Testis (tissue), 3 donors: ENCODE data around the gene ANKRD11. TPM values are rescaled to one million over a fixed set of nuclear protein-coding genes. Genes with fewer than 3 reads are reported as not detected.

Experiments used
- DNase-seq: peaks from one replicate; pipeline ENCODE4 v3.0.0-alpha.2; 2019
- H3K27ac ChIP-seq, 2 donors: fragments of 200-600 bp; sonication (generic); one replicate each; pipeline ENCODE4 v1.5.1; 2019
- H3K27me3 ChIP-seq: fragments of 200-600 bp; sonication (generic); one replicate; pipeline ENCODE4 v1.5.1; 2019
- H3K36me3 ChIP-seq: fragments of 200-600 bp; sonication (generic); one replicate; pipeline ENCODE4 v1.5.1; 2017; ENCODE audit warnings: low read depth; ENCODE audit errors: missing control alignments
- H3K4me1 ChIP-seq: fragments of 200-600 bp; sonication (generic); one replicate; pipeline ENCODE4 v1.5.1; 2019
- H3K4me3 ChIP-seq, 2 donors: fragments of 200-600 bp; sonication (generic); one replicate each; pipeline ENCODE4 v1.5.1; 2017 to 2019
- H3K9me3 ChIP-seq: fragments of 200-600 bp; sonication (generic); one replicate; pipeline ENCODE4 v1.5.1; 2017
- POLR2A ChIP-seq: fragments of 450-650 bp; IDR thresholded peaks from one replicate; pipeline ENCODE4 v1.6.1; 2017; ENCODE audit warnings: antibody characterized with exemption, mild to moderate bottlenecking, moderate library complexity
- WGBS, 2 donors: methylation state at CpG; one replicate each; pipeline ENCODE4 v1.1.5; 2018; 5-methylcytosine and 5-hydroxymethylcytosine counted together
- intact Hi-C: fragments of 100-400 bp; cut with DNase I; formaldehyde crosslinking; loops from one replicate; pipeline ENCODE4 v1.15.1; 2023; ENCODE audit warnings: low total_unique reads
- polyA plus RNA-seq: library from polyadenylated mRNA; stranded (reverse); fragments of 350-450 nt; fragmentation: Illumina TruSeq; extraction: RNeasy Lipid Tissue Mini Kit (QIAGEN cat#74804); gene quantifications from one replicate; pipeline ENCODE4 v1.2.3, GENCODE V29; 2014; ENCODE audit warnings: low read depth, low replicate concordance; ENCODE audit not compliant: insufficient read depth
- total RNA-seq, 2 donors: library from RNA; depleted of rRNA; stranded (reverse); fragments of >200 nt; gene quantifications; one replicate each; pipeline ENCODE4 v1.2.3, GENCODE V29; 2016
- TF ChIP-seq, protein P1 (sequence below), 3 experiments: fragments of 450-650 bp in 2 of 3; fragments of 200-600 bp in 1 of 3; sonication (generic) in 1 of 3; IDR thresholded peaks; one replicate each; pipeline ENCODE4 v1.5.1; 2016 to 2019; ENCODE audit warnings: antibody characterized with exemption in 3 of 3, mild to moderate bottlenecking in 2 of 3, moderate library complexity in 1 of 3

ANKRD11 gene
- total and polyA plus RNA-seq, 3 donors from 2014 or later = 49.7 to 187 (median 150) TPM

DNA sequence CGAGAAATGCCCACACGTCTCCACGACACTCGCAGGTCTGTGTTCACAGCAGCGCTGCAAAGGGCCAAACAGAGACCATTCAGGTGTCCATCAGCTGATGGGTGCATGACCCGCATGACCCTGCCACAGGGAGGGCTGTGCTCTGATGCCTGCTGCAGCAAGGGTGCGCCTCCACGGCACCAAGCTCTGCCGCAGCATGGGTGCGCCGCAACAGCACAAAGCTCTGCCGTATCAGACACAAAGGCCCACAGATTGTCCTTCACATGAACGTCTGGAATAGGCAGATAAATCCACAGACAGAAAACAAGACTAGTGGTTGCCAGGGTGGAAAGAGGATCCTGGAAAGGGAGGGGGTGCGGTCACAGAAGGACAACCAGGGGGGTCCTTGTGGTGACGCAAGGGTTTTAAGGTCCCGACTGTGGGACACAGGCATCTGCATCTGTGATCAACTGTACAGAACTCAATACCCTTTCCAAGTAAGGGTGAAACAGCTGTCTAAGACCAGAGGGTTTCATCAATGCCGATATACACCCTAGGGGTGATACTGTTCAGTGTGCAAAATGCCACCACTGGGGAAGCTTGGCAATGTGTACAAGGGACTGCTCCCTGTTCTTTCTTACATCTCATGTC, 121.0 kb downstream of the ANKRD11 start:
- WGBS, 2 donors = 64 to 77% methylated on average over 17 of the region's 17 CpGs
- H3K9me3 ChIP-seq = no peaks in the 10 kb centered on the region
- peaks cover 33% of the 10 kb centered on the region for H3K4me1 ChIP-seq
- TF ChIP-seq, protein P1, sequence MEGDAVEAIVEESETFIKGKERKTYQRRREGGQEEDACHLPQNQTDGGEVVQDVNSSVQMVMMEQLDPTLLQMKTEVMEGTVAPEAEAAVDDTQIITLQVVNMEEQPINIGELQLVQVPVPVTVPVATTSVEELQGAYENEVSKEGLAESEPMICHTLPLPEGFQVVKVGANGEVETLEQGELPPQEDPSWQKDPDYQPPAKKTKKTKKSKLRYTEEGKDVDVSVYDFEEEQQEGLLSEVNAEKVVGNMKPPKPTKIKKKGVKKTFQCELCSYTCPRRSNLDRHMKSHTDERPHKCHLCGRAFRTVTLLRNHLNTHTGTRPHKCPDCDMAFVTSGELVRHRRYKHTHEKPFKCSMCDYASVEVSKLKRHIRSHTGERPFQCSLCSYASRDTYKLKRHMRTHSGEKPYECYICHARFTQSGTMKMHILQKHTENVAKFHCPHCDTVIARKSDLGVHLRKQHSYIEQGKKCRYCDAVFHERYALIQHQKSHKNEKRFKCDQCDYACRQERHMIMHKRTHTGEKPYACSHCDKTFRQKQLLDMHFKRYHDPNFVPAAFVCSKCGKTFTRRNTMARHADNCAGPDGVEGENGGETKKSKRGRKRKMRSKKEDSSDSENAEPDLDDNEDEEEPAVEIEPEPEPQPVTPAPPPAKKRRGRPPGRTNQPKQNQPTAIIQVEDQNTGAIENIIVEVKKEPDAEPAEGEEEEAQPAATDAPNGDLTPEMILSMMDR (IDR thresholded peaks at IDR 0.05) = no peak
- TF ChIP-seq POLR2A = no peak
- H3K27me3 ChIP-seq = no peaks in the 10 kb centered on the region
- no peaks in the 10 kb centered on the region for H3K36me3 ChIP-seq
- no peak overlapping the region for H3K4me3 ChIP-seq
- no peak overlapping the region for H3K27ac ChIP-seq
- no peak for DNase-seq
- intact Hi-C loops = no loop called here

DNA sequence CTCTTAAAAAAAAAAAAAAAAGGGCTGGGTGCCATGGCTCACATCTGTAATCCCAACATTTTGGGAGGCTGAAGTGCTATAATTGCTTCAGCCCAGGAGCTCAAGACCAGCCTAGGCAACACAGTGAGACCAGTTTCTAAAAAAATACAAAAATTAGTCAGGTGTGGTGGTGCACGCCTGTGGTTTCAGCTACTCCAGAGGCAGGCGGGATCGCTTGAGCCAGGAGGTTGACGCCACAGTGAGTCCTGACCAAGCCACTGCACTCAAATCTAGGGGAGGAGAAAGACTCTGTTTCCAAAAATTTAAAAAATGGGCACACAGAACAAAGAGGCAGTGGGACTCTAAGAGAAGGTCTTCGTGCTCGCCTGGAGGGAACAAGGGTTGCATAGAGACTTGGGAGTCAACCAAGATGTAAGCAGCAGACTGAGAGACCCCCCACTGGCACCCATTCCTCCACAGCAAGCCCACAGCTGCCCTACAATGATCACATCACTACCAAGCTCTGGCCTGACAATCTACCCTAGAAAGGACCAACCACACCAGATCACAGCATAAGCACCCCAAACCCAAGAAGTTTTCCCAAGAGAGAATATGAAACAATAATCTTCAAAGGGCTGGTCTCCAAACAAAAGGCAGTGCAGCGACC, 121.6 kb downstream of the ANKRD11 start:
- Histone ChIP-seq H3K36me3 (no peaks in the 10 kb centered on the region), H3K4me1 (peaks cover 39% of the 10 kb centered on the region), H3K27me3 (no peaks in the 10 kb centered on the region), H3K9me3 (no peaks in the 10 kb centered on the region), H3K4me3 (no peak overlapping the region), H3K27ac (no peak overlapping the region)
- DNase-seq = no peak
- intact Hi-C loops = no loop called here
- WGBS, 2 donors = 91 to 96% methylated on average over 5 to 7 of the region's 7 CpGs
- TF ChIP-seq, protein P1 (IDR thresholded peaks at IDR 0.05) = no peak
- no peak for TF ChIP-seq POLR2A

DNA sequence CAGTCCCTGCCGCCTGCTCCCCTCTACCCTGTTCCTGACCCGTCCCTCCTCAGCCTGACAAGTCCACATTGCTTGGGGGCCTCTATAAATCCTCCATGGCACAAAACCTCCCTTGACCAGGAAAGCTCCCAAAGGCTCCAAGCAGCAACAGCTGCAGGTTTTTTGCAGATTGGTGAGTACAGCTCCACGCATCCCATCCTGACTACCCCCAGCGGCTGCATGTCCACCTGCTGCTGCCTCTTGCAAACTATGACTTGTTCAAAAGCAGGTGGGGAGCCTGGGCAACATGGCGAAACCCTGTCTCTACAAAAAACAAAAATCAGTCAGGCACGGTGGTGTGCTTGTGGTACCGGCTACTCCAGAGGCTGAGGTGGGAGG, 122.8 kb downstream of the ANKRD11 start:
- TF ChIP-seq, protein P1 (IDR thresholded peaks at IDR 0.05) = no peak
- TF ChIP-seq POLR2A = no peak
- no peaks in the 10 kb centered on the region for H3K27me3 ChIP-seq
- no peaks in the 10 kb centered on the region for H3K36me3 ChIP-seq
- 79 to 84% methylated on average over 7 of the region's 7 CpGs for WGBS, 2 donors
- H3K4me1 ChIP-seq = peaks cover 39% of the 10 kb centered on the region
- H3K27ac ChIP-seq = no peak overlapping the region
- no peak for DNase-seq
- no peaks in the 10 kb centered on the region for H3K9me3 ChIP-seq
- no peak overlapping the region for H3K4me3 ChIP-seq
- intact Hi-C loops = no loop called here

DNA sequence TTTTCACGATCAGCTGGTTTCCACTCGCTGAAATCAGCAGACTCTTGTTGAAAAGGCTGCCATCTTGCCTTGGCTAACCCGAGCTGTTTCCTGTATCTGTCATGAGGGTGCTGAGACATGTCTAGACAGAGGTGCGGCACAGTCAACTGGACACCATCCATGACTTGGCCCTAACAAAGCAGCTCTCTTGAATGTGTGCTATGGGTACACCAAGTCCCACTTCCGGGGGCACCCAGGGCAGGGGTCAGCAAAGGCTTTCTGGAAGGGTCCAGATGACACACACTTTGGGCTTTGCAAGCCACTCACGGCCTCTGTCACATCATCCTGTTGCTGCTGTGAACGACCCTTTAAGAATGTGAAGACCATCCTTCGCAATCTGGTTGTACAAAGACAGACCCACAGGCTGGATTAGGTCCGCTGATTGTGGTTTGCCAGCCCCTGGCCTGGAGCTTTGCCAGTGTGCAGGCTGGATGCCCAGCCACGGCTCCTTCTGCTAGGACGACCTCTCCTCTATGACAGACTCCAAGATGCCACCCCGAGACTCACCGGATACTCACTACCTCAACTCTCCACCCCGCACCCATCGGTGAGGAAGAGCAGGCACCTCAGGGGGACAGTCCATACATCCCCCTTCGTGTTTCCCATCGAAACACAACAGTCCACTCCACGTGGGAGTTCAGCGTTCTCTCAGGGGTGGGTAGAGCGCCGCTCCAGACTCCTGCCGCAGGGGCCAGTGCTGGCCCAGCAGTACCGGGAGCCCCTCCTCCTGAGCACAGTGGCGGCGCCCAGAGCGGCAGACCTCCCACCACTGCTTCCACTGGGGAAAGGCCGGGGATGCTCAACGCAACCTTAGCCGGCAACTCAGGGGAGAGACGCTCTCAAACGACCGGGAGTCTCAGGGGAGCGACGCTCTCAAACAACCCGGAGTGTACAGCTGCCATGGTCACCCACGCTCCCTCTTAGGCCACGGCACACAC, 123.5 kb downstream of the ANKRD11 start:
- no peak for TF ChIP-seq POLR2A
- TF ChIP-seq, protein P1 (IDR thresholded peaks at IDR 0.05) = no peak
- no peaks in the 10 kb centered on the region for H3K27me3 ChIP-seq
- no peak overlapping the region for H3K4me3 ChIP-seq
- intact Hi-C loops = no loop called here
- H3K4me1 ChIP-seq = peaks cover 45% of the 10 kb centered on the region
- H3K36me3 ChIP-seq = no peaks in the 10 kb centered on the region
- no peak overlapping the region for H3K27ac ChIP-seq
- no peaks in the 10 kb centered on the region for H3K9me3 ChIP-seq
- WGBS, 2 donors = 93 to 95% methylated on average over 26 to 37 of the region's 37 CpGs
- DNase-seq = no peak
